Kidney (tissue), 14 donors: Measurements from ENCODE around the gene RSRC1. TPM values are rescaled to one million over a fixed set of nuclear protein-coding genes. Genes with fewer than 3 reads are reported as not detected.
"Not testable (repeated sequence)": the region's sequence is repeated elsewhere in the genome, so short reads cannot be mapped to it uniquely, and the experiment has no call there.

Experiments used
- DNase-seq, 5 donors: peaks; one replicate each; pipeline ENCODE4 v3.0.0-alpha.2; 2013 to 2020
- FAIRE-seq: peaks from 2 replicates; lab custom pipeline; 2012; peaks lifted over from hg19 to GRCh38; lab: Jason Lieb, UNC
- H3K27ac ChIP-seq, 2 donors: one replicate each; pipeline ENCODE4 v1.7.0; 2013; ENCODE audit warnings: low read depth in 2 of 2, low read length in 2 of 2, inconsistent platforms in 1 of 2
- H3K27me3 ChIP-seq: one replicate; pipeline ENCODE4 v1.7.1; 2013; ENCODE audit warnings: low read length, inconsistent platforms; ENCODE audit not compliant: control insufficient read depth, insufficient read depth
- H3K36me3 ChIP-seq, 3 donors: one replicate each; pipeline versions ENCODE4 v1.7.0 to v1.7.1; 2013; ENCODE audit warnings: low read length in 3 of 3, control low read depth in 1 of 3, inconsistent platforms in 1 of 3; ENCODE audit not compliant: insufficient read depth in 3 of 3, control insufficient read depth in 2 of 3
- H3K4me1 ChIP-seq, 3 donors: one replicate each; pipeline versions ENCODE4 v1.7.0 to v1.7.1; 2013; ENCODE audit warnings: low read length in 3 of 3, inconsistent platforms in 1 of 3, low read depth in 1 of 3; ENCODE audit not compliant: control insufficient read depth in 2 of 3, insufficient read depth in 2 of 3
- H3K4me3 ChIP-seq, 3 donors: one replicate each; pipeline versions ENCODE4 v1.7.0 to v1.8.1; 2013; ENCODE audit warnings: low read length in 3 of 3, control low read depth in 1 of 3, inconsistent platforms in 1 of 3
- H3K9ac ChIP-seq, 3 donors: one replicate each; pipeline versions ENCODE4 v1.7.0 to v1.7.1; 2013; ENCODE audit warnings: low read length in 3 of 3, control low read depth in 1 of 3, inconsistent platforms in 1 of 3
- H3K9me3 ChIP-seq, 3 donors: one replicate each; pipeline versions ENCODE4 v1.7.0 to v1.7.1; 2013; ENCODE audit warnings: low read length in 3 of 3, control low read depth in 1 of 3, inconsistent platforms in 1 of 3; ENCODE audit not compliant: control insufficient read depth in 2 of 3, insufficient read depth in 1 of 3
- CTCF ChIP-seq: IDR thresholded peaks from 3 replicates; pipeline ENCODE4 v1.5.1; 2012; ENCODE audit warnings: mild to moderate bottlenecking, moderate library complexity, borderline replicate concordance; ENCODE audit not compliant: insufficient read depth; ENCODE audit errors: extremely low read depth
- intact Hi-C: fragments of 100-400 bp; cut with DNase I; formaldehyde crosslinking; loops from one replicate; pipeline ENCODE4 v1.11.1; 2022
- polyA plus RNA-seq: library from polyadenylated mRNA; stranded (reverse); fragments of 350-450 nt; fragmentation: Illumina TruSeq; extraction: RNeasy Lipid Tissue Mini Kit (QIAGEN cat#74804); gene quantifications from one replicate; pipeline ENCODE4 v1.2.3, GENCODE V29; 2014; ENCODE audit warnings: low read depth, low replicate concordance; ENCODE audit not compliant: insufficient read depth
- total RNA-seq: library from RNA; stranded (reverse); fragmentation: NEBNext Ultra II Directional; extraction: Animal tissue kit (Norgen Biotek cat#: 25700); gene quantifications from one replicate; pipeline ENCODE4 v1.2.1, GENCODE V29; 2021
- donor health status: control.
- donor health status: control.
- donor health status: control.
- donor health status: control.
- donor health status: control.
- donor health status: DM: yes; HTN: yes; CAD: no.
- donor health status: Normal renal cell carcinoma (clear cell type).

RSRC1 gene
- total and polyA plus RNA-seq, 2 donors from 2014 or later, result 14.3 to 33.8 TPM

- Histone ChIP-seq H3K4me3 (no peak overlapping the region), H3K36me3 (no peaks in the 10 kb centered on the region), H3K9ac (no peak overlapping the region), H3K9me3 (no peaks in the 10 kb centered on the region), H3K4me1 (no peaks in the 10 kb centered on the region), H3K27me3 (no peaks in the 10 kb centered on the region), H3K27ac (no peak overlapping the region)
- no peak for FAIRE-seq
- intact Hi-C loops, result no loop called here
- peak in 2 of 5 donors; percentile 35 to 46 for DNase-seq
- TF ChIP-seq CTCF, result no peak
Observed at GRCh38 chr3:158313338-158313927, 203.5 kb downstream of the RSRC1 start.

- no peak for TF ChIP-seq CTCF
- intact Hi-C loops, result no loop called here
- H3K9ac ChIP-seq, result no peak overlapping the region
- FAIRE-seq, result no peak
- H3K9me3 ChIP-seq, result no peaks in the 10 kb centered on the region
- no peak for DNase-seq
- no peaks in the 10 kb centered on the region for H3K4me1 ChIP-seq
- no peaks in the 10 kb centered on the region for H3K27me3 ChIP-seq
- no peak overlapping the region for H3K27ac ChIP-seq
- no peaks in the 10 kb centered on the region for H3K36me3 ChIP-seq
- no peak overlapping the region for H3K4me3 ChIP-seq
Observed at GRCh38 chr3:158314426-158315357, 204.8 kb downstream of the RSRC1 start.

GRCh38 chr3:158329696-158330441 is 220.0 kb downstream of the RSRC1 start:
- peak overlapping the region; percentile 46 to 51 (median 50) for H3K4me3 ChIP-seq
- H3K27me3 ChIP-seq, H3K36me3 ChIP-seq, H3K4me1 ChIP-seq, intact Hi-C loops, H3K9me3 ChIP-seq, H3K27ac ChIP-seq, FAIRE-seq, H3K9ac ChIP-seq: not testable (repeated sequence)
- DNase-seq, result peak in 2 of 5 donors; percentile 17 to 18
